ENCODE results near the gene AEN.

The AEN gene

GRCh38 chr15:88613074-88613944, 7.8 kb upstream of the AEN start:
- DNase-seq (ENCODE audit: low read depth in 1 of 2, low spot score in 1 of 2), result no peak

GRCh38 chr15:88615303-88616107, 5.6 kb upstream of the AEN start:
- no peak for DNase-seq (ENCODE audit: low read depth in 1 of 2, low spot score in 1 of 2)

GRCh38 chr15:88616240-88616639, 4.9 kb upstream of the AEN start:
- no peak for DNase-seq (ENCODE audit: low read depth in 1 of 2, low spot score in 1 of 2)

- DNase-seq (ENCODE audit: low read depth in 1 of 2, low spot score in 1 of 2), result no peak
Measured at GRCh38 chr15:88617031-88617722, 4.0 kb upstream of the AEN start.

- no peak for DNase-seq (ENCODE audit: low read depth in 1 of 2, low spot score in 1 of 2)
Measured at GRCh38 chr15:88617790-88618189, 3.4 kb upstream of the AEN start.

GRCh38 chr15:88618686-88619085, 2.5 kb upstream of the AEN start:
- no peak for DNase-seq (ENCODE audit: low read depth in 1 of 2, low spot score in 1 of 2)

- no peak for DNase-seq (ENCODE audit: low read depth in 1 of 2, low spot score in 1 of 2)
Measured at GRCh38 chr15:88619796-88620195, 1.3 kb upstream of the AEN start.

- no peak for DNase-seq (ENCODE audit: low read depth in 1 of 2, low spot score in 1 of 2)
Measured at GRCh38 chr15:88621789-88622604, 857 bp downstream of the AEN start.

GRCh38 chr15:88622605-88622975, 1.4 kb downstream of the AEN start:
- DNase-seq (ENCODE audit: low read depth in 1 of 2, low spot score in 1 of 2), result no peak

GRCh38 chr15:88623061-88623460, 1.9 kb downstream of the AEN start:
- peak in 1 of 2 donors; percentile 71 for DNase-seq (ENCODE audit: low read depth in 1 of 2, low spot score in 1 of 2)

- DNase-seq (ENCODE audit: low read depth in 1 of 2, low spot score in 1 of 2), result no peak
Measured at GRCh38 chr15:88623632-88624031, 2.5 kb downstream of the AEN start.

GRCh38 chr15:88624156-88624970, 3.2 kb downstream of the AEN start:
- no peak for DNase-seq (ENCODE audit: low read depth in 1 of 2, low spot score in 1 of 2)

GRCh38 chr15:88624971-88625490, 3.9 kb downstream of the AEN start:
- no peak for DNase-seq (ENCODE audit: low read depth in 1 of 2, low spot score in 1 of 2)

- DNase-seq (ENCODE audit: low read depth in 1 of 2, low spot score in 1 of 2), result no peak
Measured at GRCh38 chr15:88625943-88626741, 5.0 kb downstream of the AEN start.

GRCh38 chr15:88627463-88627862, 6.3 kb downstream of the AEN start:
- DNase-seq (ENCODE audit: low read depth in 1 of 2, low spot score in 1 of 2), result peak in 1 of 2 donors; percentile 65

- DNase-seq (ENCODE audit: low read depth in 1 of 2, low spot score in 1 of 2), result no peak
Measured at GRCh38 chr15:88628018-88628654, 7.0 kb downstream of the AEN start.

GRCh38 chr15:88629071-88629470, 7.9 kb downstream of the AEN start:
- no peak for DNase-seq (ENCODE audit: low read depth in 1 of 2, low spot score in 1 of 2)

GRCh38 chr15:88630141-88630721, 9.1 kb downstream of the AEN start:
- no peak for DNase-seq (ENCODE audit: low read depth in 1 of 2, low spot score in 1 of 2)
